Natural killer cell treated with Interleukin-12 subunit alpha and Interleukin-12 subunit beta and Interleukin-15 and Interleukin-18, amount 100 ng/mL, for 72 hours (primary cell): ENCODE measurements around the gene SMAD7. TPM values are rescaled to one million over a fixed set of nuclear protein-coding genes. Genes with fewer than 3 reads are reported as not detected.
A peak's percentile ranks its signal among the peaks of the same experiment; 100 is the strongest.

Source experiments
- ATAC-seq, 2 donors: fragments of 150-1000 bp; cut with Tn5 transposase in 1 of 2; sonication (Bioruptor Pico), chemical (Tn5 transposase) in 1 of 2; 2 replicates each; pipeline ENCODE4 v1.10.0; 2021
- DNase-seq: peaks from one replicate; pipeline ENCODE4 v3.0.0; 2022; ENCODE audit warnings: low spot score
- H3K27ac Mint-ChIP-seq, 2 donors: 1 replicate in 1 of 2; 2 replicates in 1 of 2; pipeline ENCODE4 v1.8.0; 2022; ENCODE audit warnings: mixed read lengths in 2 of 2, mild to moderate bottlenecking in 1 of 2, moderate library complexity in 1 of 2
- H3K27me3 Mint-ChIP-seq, 2 donors: 1 replicate in 1 of 2; 2 replicates in 1 of 2; pipeline ENCODE4 v1.8.0; 2022; ENCODE audit warnings: mixed read lengths in 2 of 2
- H3K36me3 Mint-ChIP-seq: one replicate; pipeline ENCODE4 v1.8.0; 2022; ENCODE audit warnings: mixed read lengths
- H3K4me1 Mint-ChIP-seq, 2 donors: 1 replicate in 1 of 2; 2 replicates in 1 of 2; pipeline ENCODE4 v1.8.0; 2022; ENCODE audit warnings: low read depth in 2 of 2, mixed read lengths in 2 of 2, mild to moderate bottlenecking in 1 of 2
- H3K4me3 Mint-ChIP-seq: one replicate; pipeline ENCODE4 v1.8.0; 2022; ENCODE audit warnings: mixed read lengths
- H3K9me3 Mint-ChIP-seq: 2 replicates; pipeline ENCODE4 v1.8.0; 2022; ENCODE audit warnings: mixed read lengths
- total RNA-seq, 2 donors: library from RNA; stranded (reverse); gene quantifications; one replicate each; pipeline ENCODE4 v1.2.3, GENCODE V29; 2022

Gene SMAD7
- total RNA-seq, 2 donors from 2014 or later: 49.1 to 85.8 TPM

- H3K27ac Mint-ChIP-seq: peak overlapping the region; percentile 83
- peaks cover 85 to 89% of the 10 kb centered on the region in 2 donors for H3K4me1 Mint-ChIP-seq
- DNase-seq: no peak
- H3K36me3 Mint-ChIP-seq: peaks cover 20% of the 10 kb centered on the region
- peak overlapping the region; percentile 88 for H3K4me3 Mint-ChIP-seq
- ATAC-seq: no peak
- no peaks in the 10 kb centered on the region for H3K27me3 Mint-ChIP-seq
- H3K9me3 Mint-ChIP-seq: no peaks in the 10 kb centered on the region
Measured at GRCh38 chr18:48941672-48942071, 9.1 kb downstream of the SMAD7 start.

- peak overlapping the region; percentile 88 for H3K4me3 Mint-ChIP-seq
- H3K9me3 Mint-ChIP-seq: no peaks in the 10 kb centered on the region
- peaks cover 86 to 92% of the 10 kb centered on the region in 2 donors for H3K4me1 Mint-ChIP-seq
- H3K27me3 Mint-ChIP-seq: no peaks in the 10 kb centered on the region
- H3K27ac Mint-ChIP-seq: peak overlapping the region; percentile 83
- ATAC-seq: peak; percentile 80 to 88
- DNase-seq: peak; percentile 82
- H3K36me3 Mint-ChIP-seq: peaks cover 20% of the 10 kb centered on the region
Measured at GRCh38 chr18:48940854-48941611, 9.7 kb downstream of the SMAD7 start.

- Mint-ChIP-seq H3K27me3 (no peaks in the 10 kb centered on the region), H3K4me1 (peaks cover 86 to 92% of the 10 kb centered on the region in 2 donors), H3K9me3 (no peaks in the 10 kb centered on the region), H3K36me3 (peaks cover 21% of the 10 kb centered on the region), H3K4me3 (peak overlapping the region; percentile 88), H3K27ac (peak overlapping the region; percentile 83)
- no peak for ATAC-seq
- no peak for DNase-seq
Measured at GRCh38 chr18:48939205-48940097, 11.3 kb downstream of the SMAD7 start.

GRCh38 chr18:48938827-48939204 is 11.9 kb downstream of the SMAD7 start:
- H3K36me3 Mint-ChIP-seq: peaks cover 16% of the 10 kb centered on the region
- DNase-seq (no peak), ATAC-seq (no peak)
- H3K4me3 Mint-ChIP-seq: peak overlapping the region; percentile 17
- peaks cover 86 to 92% of the 10 kb centered on the region in 2 donors for H3K4me1 Mint-ChIP-seq
- H3K9me3 Mint-ChIP-seq: no peaks in the 10 kb centered on the region
- no peaks in the 10 kb centered on the region for H3K27me3 Mint-ChIP-seq
- peak overlapping the region; percentile 53 to 67 for H3K27ac Mint-ChIP-seq

GRCh38 chr18:48937869-48938750 is 12.7 kb downstream of the SMAD7 start:
- Mint-ChIP-seq H3K27ac (peak overlapping the region; percentile 53 to 67), H3K4me1 (peaks cover 86 to 90% of the 10 kb centered on the region in 2 donors), H3K27me3 (no peaks in the 10 kb centered on the region), H3K9me3 (no peaks in the 10 kb centered on the region), H3K36me3 (peaks cover 15% of the 10 kb centered on the region), H3K4me3 (peak overlapping the region; percentile 17)
- DNase-seq (no peak), ATAC-seq (no peak)

GRCh38 chr18:48935433-48935774 is 15.4 kb downstream of the SMAD7 start:
- H3K27ac Mint-ChIP-seq: peak overlapping the region; percentile 93 to 96
- H3K4me3 Mint-ChIP-seq: peak overlapping the region; percentile 80
- H3K36me3 Mint-ChIP-seq: peaks cover 4% of the 10 kb centered on the region
- peaks cover 91 to 92% of the 10 kb centered on the region in 2 donors for H3K4me1 Mint-ChIP-seq
- ATAC-seq (no peak), DNase-seq (no peak)
- no peaks in the 10 kb centered on the region for H3K27me3 Mint-ChIP-seq
- H3K9me3 Mint-ChIP-seq: no peaks in the 10 kb centered on the region

- ATAC-seq (peak; percentile 53 to 72), DNase-seq (no peak)
- peaks cover 4% of the 10 kb centered on the region for H3K36me3 Mint-ChIP-seq
Measured at GRCh38 chr18:48934723-48935432, 15.9 kb downstream of the SMAD7 start.

GRCh38 chr18:48934415-48934722 is 16.4 kb downstream of the SMAD7 start:
- DNase-seq: no peak
- Mint-ChIP-seq H3K9me3 (no peaks in the 10 kb centered on the region), H3K4me1 (peaks cover 92 to 93% of the 10 kb centered on the region in 2 donors), H3K27ac (peak overlapping the region; percentile 93 to 96), H3K27me3 (no peaks in the 10 kb centered on the region), H3K36me3 (peaks cover 4% of the 10 kb centered on the region), H3K4me3 (peak overlapping the region; percentile 80)
- ATAC-seq: no peak

More at GRCh38 chr18:48934723-48935432, 15.9 kb downstream of the SMAD7 start:
- H3K27me3 Mint-ChIP-seq: no peaks in the 10 kb centered on the region
- peaks cover 92 to 93% of the 10 kb centered on the region in 2 donors for H3K4me1 Mint-ChIP-seq
- peak overlapping the region; percentile 80 for H3K4me3 Mint-ChIP-seq
- peak overlapping the region; percentile 93 to 96 for H3K27ac Mint-ChIP-seq
- no peaks in the 10 kb centered on the region for H3K9me3 Mint-ChIP-seq

GRCh38 chr18:48933578-48934414 is 17.0 kb downstream of the SMAD7 start:
- Mint-ChIP-seq H3K27me3 (no peaks in the 10 kb centered on the region), H3K27ac (peak overlapping the region; percentile 93 to 96), H3K4me3 (peak overlapping the region; percentile 80), H3K36me3 (peaks cover 4% of the 10 kb centered on the region), H3K9me3 (no peaks in the 10 kb centered on the region), H3K4me1 (peaks cover 93 to 94% of the 10 kb centered on the region in 2 donors)
- DNase-seq (no peak), ATAC-seq (peak in 1 of 2 donors; percentile 60)

GRCh38 chr18:48932822-48933510 is 17.8 kb downstream of the SMAD7 start:
- no peaks in the 10 kb centered on the region for H3K9me3 Mint-ChIP-seq
- H3K36me3 Mint-ChIP-seq: peaks cover 4% of the 10 kb centered on the region
- no peak for DNase-seq
- ATAC-seq: no peak
- H3K27ac Mint-ChIP-seq: peak overlapping the region; percentile 93 to 96
- no peaks in the 10 kb centered on the region for H3K27me3 Mint-ChIP-seq
- H3K4me1 Mint-ChIP-seq: peaks cover 91 to 93% of the 10 kb centered on the region in 2 donors
- H3K4me3 Mint-ChIP-seq: peak overlapping the region; percentile 80

- Mint-ChIP-seq H3K27ac (peak overlapping the region; percentile 93 to 96), H3K27me3 (no peaks in the 10 kb centered on the region), H3K4me1 (peaks cover 89 to 93% of the 10 kb centered on the region in 2 donors), H3K4me3 (peak overlapping the region; percentile 80), H3K36me3 (peaks cover 4% of the 10 kb centered on the region), H3K9me3 (no peaks in the 10 kb centered on the region)
- ATAC-seq: no peak
- no peak for DNase-seq
Measured at GRCh38 chr18:48932462-48932818, 18.3 kb downstream of the SMAD7 start.
